ENCODE results near the gene GSDME.
"Not testable (repeated sequence)": the region's sequence is repeated elsewhere in the genome, so short reads cannot be mapped to it uniquely, and the experiment has no call there.

- TF ChIP-seq EP300 (IDR thresholded peaks at IDR 0.05); CTCF (IDR thresholded peaks at IDR 0.05); USF2 (IDR thresholded peaks at IDR 0.05); JUN (IDR thresholded peaks at IDR 0.05); POLR2A (IDR thresholded peaks at IDR 0.05; ENCODE audit: low read length); ESRRA (IDR thresholded peaks at IDR 0.05; ENCODE audit: borderline replicate concordance, low read length); MYC (IDR thresholded peaks at IDR 0.05; ENCODE audit: borderline replicate concordance, low read length); HEYL (CRISPR knock-in tag; IDR thresholded peaks at IDR 0.05); CHD4 (IDR thresholded peaks at IDR 0.05; ENCODE audit: borderline replicate concordance); SMC3 (IDR thresholded peaks at IDR 0.05); KDM1A (IDR thresholded peaks at IDR 0.05; ENCODE audit: low read depth); POLR2AphosphoS2 (conservative IDR thresholded peaks at IDR 0.05; ENCODE audit: low read length); ZFP36 (IDR thresholded peaks at IDR 0.05; ENCODE audit: borderline replicate concordance, partially characterized antibody): not testable (repeated sequence)
Observed at GRCh38 chr7:24794751-24795406, 37.6 kb upstream of the GSDME start.
